ENCODE results near the gene APLF. TPM values are rescaled to one million over a fixed set of nuclear protein-coding genes. Genes with fewer than 3 reads are reported as not detected.

Gene APLF
- total RNA-seq, 1 experiment from 2014 or later: 2.4 TPM

- ChIA-PET POLR2A (ENCODE audit: unreplicated experiment) (no interaction called here), CTCF (no interaction called here)
- no peak for ATAC-seq
- no peaks in the 10 kb centered on the region for H3K36me3 ChIP-seq (ENCODE audit: low read depth, low read length)
- no peaks in the 10 kb centered on the region for H3K9me2 ChIP-seq (replicated peaks; ENCODE audit: low read length)
- no peaks in the 10 kb centered on the region for H3K9me3 ChIP-seq (ENCODE audit: low read length)
- intact Hi-C loops (cut with micrococcal nuclease): no loop called here
- no peak overlapping the region for H3K4me3 ChIP-seq (ENCODE audit: low read length)
- no peak overlapping the region for H3K9ac ChIP-seq (ENCODE audit: low read length)
- no peaks in the 10 kb centered on the region for H3F3A ChIP-seq (ENCODE audit: low read length, unreplicated experiment)
- H3K4me1 ChIP-seq (ENCODE audit: insufficient read depth, low read length): peaks cover 13% of the 10 kb centered on the region
- DNase-seq: no peak
- H3K27me3 ChIP-seq (ENCODE audit: low read length): no peaks in the 10 kb centered on the region
- no peak overlapping the region for H3K27ac ChIP-seq (ENCODE audit: low read length)
- TF ChIP-seq EZH2 (IDR thresholded peaks at IDR 0.05; ENCODE audit: low read length, unreplicated experiment): no peak
- no peak for TF ChIP-seq CTCF (conservative IDR thresholded peaks at IDR 0.05; ENCODE audit: low read depth, low read length)
- TF ChIP-seq EZH2phosphoT487 (IDR thresholded peaks at IDR 0.05; ENCODE audit: borderline replicate concordance, low read length): no peak
- H4K20me1 ChIP-seq (ENCODE audit: low read length): no peaks in the 10 kb centered on the region
- BruUV-seq (replicated peaks): no TSS peak
- no peak overlapping the region for H2AFZ ChIP-seq (ENCODE audit: low read length)
- no peak overlapping the region for H3K4me2 ChIP-seq (ENCODE audit: low read length)
- H3K79me2 ChIP-seq (ENCODE audit: low read length): no peaks in the 10 kb centered on the region
Measured at GRCh38 chr2:68423966-68424650, 43.3 kb upstream of the APLF start.

DNA sequence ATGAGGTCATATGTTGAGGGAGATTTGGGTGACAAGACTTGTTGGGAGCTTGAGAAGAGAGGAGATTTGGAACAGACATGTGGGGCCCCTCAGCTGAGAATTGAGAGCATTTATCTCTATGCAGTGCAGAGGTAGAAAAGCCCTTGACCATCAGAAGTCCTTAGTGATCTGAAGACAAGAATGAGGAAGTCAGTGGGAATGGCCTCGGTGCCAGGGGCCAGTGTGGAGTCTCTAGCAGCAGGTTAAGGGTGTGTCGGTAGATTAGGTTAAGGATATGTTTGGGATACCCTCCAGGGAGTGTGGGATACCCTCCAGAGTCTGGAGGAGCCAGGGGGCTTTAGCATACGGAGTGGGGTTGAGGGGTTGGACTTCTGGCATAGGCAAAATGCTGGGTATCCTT, 41.9 kb upstream of the APLF start:
- Histone ChIP-seq H3K9me3 (ENCODE audit: low read length) (no peaks in the 10 kb centered on the region), H4K20me1 (ENCODE audit: low read length) (no peaks in the 10 kb centered on the region), H3K27ac (ENCODE audit: low read length) (no peak overlapping the region), H2AFZ (ENCODE audit: low read length) (no peak overlapping the region), H3K9me2 (replicated peaks; ENCODE audit: low read length) (no peaks in the 10 kb centered on the region), H3K9ac (ENCODE audit: low read length) (no peak overlapping the region), H3K27me3 (ENCODE audit: low read length) (no peaks in the 10 kb centered on the region), H3K4me3 (ENCODE audit: low read length) (no peak overlapping the region), H3K4me1 (ENCODE audit: insufficient read depth, low read length) (peaks cover 13% of the 10 kb centered on the region), H3K4me2 (ENCODE audit: low read length) (no peak overlapping the region), H3K79me2 (ENCODE audit: low read length) (no peaks in the 10 kb centered on the region), H3K36me3 (ENCODE audit: low read depth, low read length) (no peaks in the 10 kb centered on the region), H3F3A (ENCODE audit: low read length, unreplicated experiment) (no peaks in the 10 kb centered on the region)
- no peak for TF ChIP-seq EZH2phosphoT487 (IDR thresholded peaks at IDR 0.05; ENCODE audit: borderline replicate concordance, low read length)
- TF ChIP-seq EZH2 (IDR thresholded peaks at IDR 0.05; ENCODE audit: low read length, unreplicated experiment): no peak
- no peak for TF ChIP-seq CTCF (conservative IDR thresholded peaks at IDR 0.05; ENCODE audit: low read depth, low read length)
- intact Hi-C loops (cut with micrococcal nuclease): no loop called here
- DNase-seq (no peak), ATAC-seq (no peak)
- no TSS peak for BruUV-seq (replicated peaks)
- ChIA-PET POLR2A (ENCODE audit: unreplicated experiment) (no interaction called here), CTCF (no interaction called here)

DNA sequence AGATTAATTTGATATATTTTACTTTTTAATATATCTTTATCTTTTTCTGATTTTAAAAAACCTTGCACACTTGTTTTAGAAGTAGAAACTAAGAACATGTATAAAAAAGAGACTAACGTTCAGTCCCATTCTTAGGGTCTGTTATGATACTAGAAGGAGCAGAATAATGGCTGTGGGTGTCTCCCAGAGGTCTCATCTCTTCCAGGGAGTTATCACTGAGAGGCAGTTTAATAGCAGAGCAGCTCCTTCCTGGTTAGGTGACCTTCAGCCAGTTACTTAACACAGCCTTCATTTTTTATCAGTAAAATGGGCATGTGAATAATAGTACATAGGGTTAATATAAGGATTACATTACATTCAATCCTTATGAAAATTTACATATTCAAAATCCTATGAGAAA, 40.9 kb upstream of the APLF start:
- H3K27me3 ChIP-seq (ENCODE audit: low read length): no peaks in the 10 kb centered on the region
- POLR2A ChIA-PET (ENCODE audit: unreplicated experiment): no interaction called here
- DNase-seq (no peak), ATAC-seq (no peak)
- no peak overlapping the region for H3K4me3 ChIP-seq (ENCODE audit: low read length)
- H3K79me2 ChIP-seq (ENCODE audit: low read length): no peaks in the 10 kb centered on the region
- peaks cover 13% of the 10 kb centered on the region for H3K4me1 ChIP-seq (ENCODE audit: insufficient read depth, low read length)
- no peak overlapping the region for H3K9ac ChIP-seq (ENCODE audit: low read length)
- no peaks in the 10 kb centered on the region for H3F3A ChIP-seq (ENCODE audit: low read length, unreplicated experiment)
- H3K4me2 ChIP-seq (ENCODE audit: low read length): no peak overlapping the region
- H3K27ac ChIP-seq (ENCODE audit: low read length): no peak overlapping the region
- H4K20me1 ChIP-seq (ENCODE audit: low read length): no peaks in the 10 kb centered on the region
- CTCF ChIA-PET: no interaction called here
- no peaks in the 10 kb centered on the region for H3K9me2 ChIP-seq (replicated peaks; ENCODE audit: low read length)
- TF ChIP-seq EZH2 (IDR thresholded peaks at IDR 0.05; ENCODE audit: low read length, unreplicated experiment) (no peak), EZH2phosphoT487 (IDR thresholded peaks at IDR 0.05; ENCODE audit: borderline replicate concordance, low read length) (no peak), CTCF (conservative IDR thresholded peaks at IDR 0.05; ENCODE audit: low read depth, low read length) (no peak)
- H3K36me3 ChIP-seq (ENCODE audit: low read depth, low read length): no peaks in the 10 kb centered on the region
- H2AFZ ChIP-seq (ENCODE audit: low read length): no peak overlapping the region
- BruUV-seq (replicated peaks): no TSS peak
- H3K9me3 ChIP-seq (ENCODE audit: low read length): no peaks in the 10 kb centered on the region
- intact Hi-C loops (cut with micrococcal nuclease): no loop called here
